ENCODE data around the gene TMEM135. TPM values are rescaled to one million over a fixed set of nuclear protein-coding genes. Genes with fewer than 3 reads are reported as not detected.

Gene TMEM135
- total RNA-seq, 1 experiment from 2014 or later: 70.3 TPM

- POLR2A ChIA-PET (ENCODE audit: low non-redundant PET): no interaction called here
- CTCF ChIA-PET: no interaction called here
- H3K36me3 ChIP-seq (ENCODE audit: insufficient read depth, low read length, poor library complexity, severe bottlenecking): no peaks in the 10 kb centered on the region
- H3K4me3 ChIP-seq (ENCODE audit: low read depth, low read length, poor library complexity, severe bottlenecking): no peak overlapping the region
- peak overlapping the region; percentile 19 for H3K27ac ChIP-seq (ENCODE audit: low read depth, low read length, poor library complexity, severe bottlenecking)
- H3K4me1 ChIP-seq (ENCODE audit: insufficient read depth, low read length, poor library complexity, severe bottlenecking): peaks cover 21% of the 10 kb centered on the region
- no peak for TF ChIP-seq EZH2 (IDR thresholded peaks at IDR 0.05; ENCODE audit: borderline replicate concordance, low read depth, low read length, poor library complexity, severe bottlenecking)
- TF ChIP-seq CTCF (conservative IDR thresholded peaks at IDR 0.05; ENCODE audit: low read depth, low read length): no peak
- no peak for DNase-seq (ENCODE audit: low spot score)
- intact Hi-C loops (cut with micrococcal nuclease; ENCODE audit: unreplicated experiment): no loop called here
- H3K27me3 ChIP-seq (replicated peaks; ENCODE audit: insufficient read depth, low read depth, low read length, poor library complexity): no peaks in the 10 kb centered on the region
- no peaks in the 10 kb centered on the region for H3K9me3 ChIP-seq (ENCODE audit: low read depth, low read length, poor library complexity, severe bottlenecking)
- no TSS peak for BruUV-seq (replicated peaks)
Observed at GRCh38 chr11:87219266-87219665, 181.5 kb downstream of the TMEM135 start.

- Histone ChIP-seq H3K27me3 (replicated peaks; ENCODE audit: insufficient read depth, low read depth, low read length, poor library complexity) (no peaks in the 10 kb centered on the region), H3K36me3 (ENCODE audit: insufficient read depth, low read length, poor library complexity, severe bottlenecking) (no peaks in the 10 kb centered on the region), H3K4me1 (ENCODE audit: insufficient read depth, low read length, poor library complexity, severe bottlenecking) (peaks cover 60% of the 10 kb centered on the region), H3K4me3 (ENCODE audit: low read depth, low read length, poor library complexity, severe bottlenecking) (no peak overlapping the region), H3K9me3 (ENCODE audit: low read depth, low read length, poor library complexity, severe bottlenecking) (no peaks in the 10 kb centered on the region), H3K27ac (ENCODE audit: low read depth, low read length, poor library complexity, severe bottlenecking) (no peak overlapping the region)
- intact Hi-C loops (cut with micrococcal nuclease; ENCODE audit: unreplicated experiment): no loop called here
- ChIA-PET POLR2A (ENCODE audit: low non-redundant PET) (interaction anchor here (0.6 kb wide), 1 partner anchor 65 kb away, joined by 4 read pairs; no protein-coding TSS in a partner anchor), CTCF (no interaction called here)
- BruUV-seq (replicated peaks): no TSS peak
- TF ChIP-seq EZH2 (IDR thresholded peaks at IDR 0.05; ENCODE audit: borderline replicate concordance, low read depth, low read length, poor library complexity, severe bottlenecking): no peak
- no peak for TF ChIP-seq CTCF (conservative IDR thresholded peaks at IDR 0.05; ENCODE audit: low read depth, low read length)
- DNase-seq (ENCODE audit: low spot score): no peak
Observed at GRCh38 chr11:87223816-87224215, 186.1 kb downstream of the TMEM135 start.

- no peaks in the 10 kb centered on the region for H3K27me3 ChIP-seq (replicated peaks; ENCODE audit: insufficient read depth, low read depth, low read length, poor library complexity)
- BruUV-seq (replicated peaks): no TSS peak
- ChIA-PET POLR2A (ENCODE audit: low non-redundant PET) (no interaction called here), CTCF (no interaction called here)
- H3K36me3 ChIP-seq (ENCODE audit: insufficient read depth, low read length, poor library complexity, severe bottlenecking): no peaks in the 10 kb centered on the region
- no peak overlapping the region for H3K27ac ChIP-seq (ENCODE audit: low read depth, low read length, poor library complexity, severe bottlenecking)
- no peaks in the 10 kb centered on the region for H3K9me3 ChIP-seq (ENCODE audit: low read depth, low read length, poor library complexity, severe bottlenecking)
- no peak overlapping the region for H3K4me3 ChIP-seq (ENCODE audit: low read depth, low read length, poor library complexity, severe bottlenecking)
- no peak for DNase-seq (ENCODE audit: low spot score)
- no peak for TF ChIP-seq EZH2 (IDR thresholded peaks at IDR 0.05; ENCODE audit: borderline replicate concordance, low read depth, low read length, poor library complexity, severe bottlenecking)
- no peak for TF ChIP-seq CTCF (conservative IDR thresholded peaks at IDR 0.05; ENCODE audit: low read depth, low read length)
- intact Hi-C loops (cut with micrococcal nuclease; ENCODE audit: unreplicated experiment): no loop called here
- H3K4me1 ChIP-seq (ENCODE audit: insufficient read depth, low read length, poor library complexity, severe bottlenecking): peaks cover 61% of the 10 kb centered on the region
Observed at GRCh38 chr11:87224486-87224885, 186.8 kb downstream of the TMEM135 start.
